Smooth muscle cell (in vitro differentiated cells): Measurements from ENCODE around the gene EPB41. TPM values are rescaled to one million over a fixed set of nuclear protein-coding genes. Genes with fewer than 3 reads are reported as not detected.

Source experiments
- DNase-seq: peaks from one replicate; lab custom pipeline; 2025; ENCODE audit not compliant: unreplicated experiment; lab: John Stamatoyannopoulos, UW
- H2AFZ ChIP-seq: fragments of 200-600 bp; sonication (generic); 2 replicates; pipeline ENCODE4 v1.6.0; 2016; ENCODE audit warnings: antibody characterized with exemption, low read depth, mild to moderate bottlenecking
- H3F3A ChIP-seq: fragments of 200-600 bp; sonication (generic); 2 replicates; pipeline ENCODE4 v1.6.0; 2017; ENCODE audit warnings: antibody characterized with exemption, low read depth
- H3K27ac ChIP-seq: fragments of 200-600 bp; sonication (generic); 2 replicates; pipeline ENCODE4 v1.5.1; 2016; ENCODE audit warnings: low read depth, mild to moderate bottlenecking
- H3K27me3 ChIP-seq: fragments of 200-600 bp; sonication (generic); 2 replicates; pipeline ENCODE4 v1.6.1; 2016; ENCODE audit warnings: low read depth, mild to moderate bottlenecking
- H3K36me3 ChIP-seq: fragments of 200-600 bp; sonication (generic); 2 replicates; pipeline ENCODE4 v1.5.1; 2016; ENCODE audit warnings: low read depth
- H3K4me1 ChIP-seq: fragments of 200-600 bp; sonication (generic); 2 replicates; pipeline ENCODE4 v1.5.1; 2016; ENCODE audit warnings: low read depth
- H3K4me2 ChIP-seq: fragments of 200-600 bp; sonication (generic); 2 replicates; pipeline ENCODE4 v1.6.0; 2016; ENCODE audit warnings: mild to moderate bottlenecking
- H3K4me3 ChIP-seq: fragments of 200-600 bp; sonication (generic); 2 replicates; pipeline ENCODE4 v1.5.1; 2016; ENCODE audit warnings: mild to moderate bottlenecking
- H3K79me2 ChIP-seq: fragments of 200-600 bp; sonication (generic); 2 replicates; pipeline ENCODE4 v1.6.0; 2016; ENCODE audit warnings: low read depth, mild to moderate bottlenecking
- H3K9ac ChIP-seq: fragments of 200-600 bp; sonication (generic); 2 replicates; pipeline ENCODE4 v1.6.0; 2016; ENCODE audit warnings: low read depth
- H3K9me3 ChIP-seq: fragments of 200-600 bp; sonication (generic); replicated peaks from 2 replicates; pipeline ENCODE4 v1.5.1; 2016; ENCODE audit warnings: low read depth
- H4K20me1 ChIP-seq: fragments of 200-600 bp; sonication (generic); 2 replicates; pipeline ENCODE4 v1.6.0; 2016; ENCODE audit warnings: low read depth
- CTCF ChIP-seq: fragments of 200-600 bp; sonication (generic); IDR thresholded peaks from 2 replicates; pipeline ENCODE4 v1.5.1; 2017; ENCODE audit warnings: borderline replicate concordance, mild to moderate bottlenecking, antibody characterized with exemption; ENCODE audit not compliant: insufficient read depth, poor library complexity, severe bottlenecking
- WGBS: methylation state at CpG from one replicate; pipeline ENCODE4 v1.1.7; 2016; ENCODE audit warnings: low lambda C conversion rate; 5-methylcytosine and 5-hydroxymethylcytosine counted together
- polyA plus RNA-seq: library from polyadenylated mRNA; unstranded; fragments of >200 nt; fragmentation: Nextera tagmentation; extraction: Ambion mirVana; gene quantifications from 2 replicates; pipeline ENCODE4 v1.2.1, GENCODE V29; 2016
- total RNA-seq: library from RNA; depleted of rRNA; stranded (reverse); fragments of >200 nt; gene quantifications from 2 replicates; pipeline ENCODE4 v1.2.3, GENCODE V29; 2014

EPB41 gene
- total and polyA plus RNA-seq, 2 experiments from 2014 or later, result 4.7 to 20.2 TPM

- no peaks in the 10 kb centered on the region for H3K9me3 ChIP-seq
- 95% methylated on average over 1 of the region's 1 CpG for WGBS
- no peak overlapping the region for H3K4me3 ChIP-seq
- H3K4me1 ChIP-seq, result no peaks in the 10 kb centered on the region
- H3K27ac ChIP-seq, result no peak overlapping the region
- no peaks in the 10 kb centered on the region for H3F3A ChIP-seq
- no peaks in the 10 kb centered on the region for H3K36me3 ChIP-seq
- no peak overlapping the region for H3K4me2 ChIP-seq
- H3K27me3 ChIP-seq, result no peaks in the 10 kb centered on the region
- H2AFZ ChIP-seq, result no peak overlapping the region
- H4K20me1 ChIP-seq, result no peaks in the 10 kb centered on the region
- H3K9ac ChIP-seq, result no peak overlapping the region
- H3K79me2 ChIP-seq, result peaks cover 3% of the 10 kb centered on the region
- DNase-seq, result no peak
- no peak for TF ChIP-seq CTCF
Observed at GRCh38 chr1:28983091-28983490, 68.7 kb downstream of the EPB41 start.

GRCh38 chr1:28983509-28984310 lies 69.3 kb downstream of the EPB41 start:
- Histone ChIP-seq H3K27ac (peak overlapping the region; percentile 20), H3K27me3 (no peaks in the 10 kb centered on the region), H3F3A (no peaks in the 10 kb centered on the region), H4K20me1 (no peaks in the 10 kb centered on the region), H3K4me2 (peak overlapping the region; percentile 51), H3K9ac (no peak overlapping the region), H3K79me2 (peaks cover 3% of the 10 kb centered on the region), H3K4me1 (no peaks in the 10 kb centered on the region), H2AFZ (peak overlapping the region; percentile 13), H3K36me3 (no peaks in the 10 kb centered on the region), H3K9me3 (no peaks in the 10 kb centered on the region), H3K4me3 (no peak overlapping the region)
- WGBS, result 45% methylated on average over 15 of the region's 15 CpGs
- no peak for DNase-seq
- TF ChIP-seq CTCF, result no peak

DNA sequence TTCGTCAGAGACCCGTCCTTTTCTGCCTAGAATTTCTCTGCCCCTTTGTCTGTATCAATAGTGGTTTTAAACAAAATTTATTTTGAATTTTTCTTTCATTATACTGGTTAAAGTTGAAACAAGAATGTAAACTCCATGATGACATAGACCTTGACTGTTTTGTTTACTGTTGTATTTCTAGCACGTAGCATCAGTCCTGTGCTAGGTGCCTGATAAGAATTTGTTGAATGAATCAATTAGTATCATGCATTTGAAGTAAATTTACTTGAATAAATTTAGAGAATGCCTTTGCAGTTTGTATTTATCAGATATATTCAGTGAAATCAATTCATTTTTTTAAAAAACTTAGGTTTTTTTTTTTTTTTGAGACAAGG lies 69.9 kb downstream of the EPB41 start:
- peak overlapping the region; percentile 20 for H3K27ac ChIP-seq
- H4K20me1 ChIP-seq, result no peaks in the 10 kb centered on the region
- no peaks in the 10 kb centered on the region for H3K4me1 ChIP-seq
- H3K4me2 ChIP-seq, result peak overlapping the region; percentile 51
- H3F3A ChIP-seq, result no peaks in the 10 kb centered on the region
- no peak overlapping the region for H3K9ac ChIP-seq
- no peaks in the 10 kb centered on the region for H3K27me3 ChIP-seq
- DNase-seq, result no peak
- H3K4me3 ChIP-seq, result no peak overlapping the region
- WGBS, result 68% methylated on average over 3 of the region's 3 CpGs
- H3K9me3 ChIP-seq, result no peaks in the 10 kb centered on the region
- H3K79me2 ChIP-seq, result peaks cover 3% of the 10 kb centered on the region
- no peaks in the 10 kb centered on the region for H3K36me3 ChIP-seq
- H2AFZ ChIP-seq, result peak overlapping the region; percentile 13
- TF ChIP-seq CTCF, result no peak

DNA sequence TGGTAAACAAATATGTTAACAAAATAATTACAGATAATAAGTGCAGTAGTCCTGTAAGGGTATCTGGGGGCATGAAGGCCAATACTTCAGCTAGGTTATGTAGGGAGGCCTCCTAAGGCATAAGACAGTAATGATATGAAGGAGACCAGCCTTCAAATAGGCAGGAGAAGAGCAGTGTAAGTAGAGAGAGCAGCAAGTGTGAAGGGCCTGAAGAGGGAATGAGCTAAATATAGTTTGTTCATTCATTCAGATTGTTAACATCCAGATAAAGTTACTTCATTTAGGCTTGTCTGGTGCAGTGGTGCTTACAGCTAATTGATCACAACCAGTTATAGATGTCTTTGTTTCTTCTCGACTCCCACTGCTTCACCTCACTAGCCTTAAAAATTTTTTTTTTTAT lies 71.1 kb downstream of the EPB41 start:
- Histone ChIP-seq H3K9me3 (no peaks in the 10 kb centered on the region), H3K9ac (no peak overlapping the region), H2AFZ (no peak overlapping the region), H4K20me1 (no peaks in the 10 kb centered on the region), H3K4me3 (no peak overlapping the region), H3K27me3 (no peaks in the 10 kb centered on the region), H3K27ac (no peak overlapping the region), H3K4me2 (no peak overlapping the region), H3K79me2 (peaks cover 3% of the 10 kb centered on the region), H3F3A (no peaks in the 10 kb centered on the region), H3K4me1 (no peaks in the 10 kb centered on the region), H3K36me3 (no peaks in the 10 kb centered on the region)
- no peak for DNase-seq
- WGBS, result 79% methylated on average over 1 of the region's 1 CpG
- TF ChIP-seq CTCF, result no peak
